ENCODE results near the gene ADAMTS9.

The ADAMTS9 gene

GRCh38 chr3:64578797-64579196 lies 109.0 kb downstream of the ADAMTS9 start:
- no peak for TF ChIP-seq TAF1 (IDR thresholded peaks at IDR 0.05; ENCODE audit: low read depth)

GRCh38 chr3:64578062-64578770 lies 109.6 kb downstream of the ADAMTS9 start:
- TF ChIP-seq FOXM1 (IDR thresholded peaks at IDR 0.05; ENCODE audit: borderline replicate concordance, low read depth) (no peak), NFIC (IDR thresholded peaks at IDR 0.05) (no peak), TCF12 (IDR thresholded peaks at IDR 0.05; ENCODE audit: low read depth) (no peak), TEAD4 (IDR thresholded peaks at IDR 0.05) (no peak), ZBTB7A (IDR thresholded peaks at IDR 0.05; ENCODE audit: low read depth) (no peak), CREB1 (IDR thresholded peaks at IDR 0.05; ENCODE audit: low read depth) (no peak), EGR1 (IDR thresholded peaks at IDR 0.05) (no peak)

GRCh38 chr3:64576211-64576775 lies 111.5 kb downstream of the ADAMTS9 start:
- no peak for TF ChIP-seq NFIC (IDR thresholded peaks at IDR 0.05)
- TF ChIP-seq, protein P1, sequence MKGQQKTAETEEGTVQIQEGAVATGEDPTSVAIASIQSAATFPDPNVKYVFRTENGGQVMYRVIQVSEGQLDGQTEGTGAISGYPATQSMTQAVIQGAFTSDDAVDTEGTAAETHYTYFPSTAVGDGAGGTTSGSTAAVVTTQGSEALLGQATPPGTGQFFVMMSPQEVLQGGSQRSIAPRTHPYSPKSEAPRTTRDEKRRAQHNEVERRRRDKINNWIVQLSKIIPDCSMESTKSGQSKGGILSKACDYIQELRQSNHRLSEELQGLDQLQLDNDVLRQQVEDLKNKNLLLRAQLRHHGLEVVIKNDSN (IDR thresholded peaks at IDR 0.05) = no peak
- TF ChIP-seq TEAD4 (IDR thresholded peaks at IDR 0.05) = no peak
- no peak for TF ChIP-seq FOXM1 (IDR thresholded peaks at IDR 0.05; ENCODE audit: borderline replicate concordance, low read depth)
- no peak for TF ChIP-seq ZBTB7A (IDR thresholded peaks at IDR 0.05; ENCODE audit: low read depth)
- TF ChIP-seq EGR1 (IDR thresholded peaks at IDR 0.05) = no peak
- TF ChIP-seq TAF1 (IDR thresholded peaks at IDR 0.05; ENCODE audit: low read depth) = no peak
- TF ChIP-seq, protein P2, sequence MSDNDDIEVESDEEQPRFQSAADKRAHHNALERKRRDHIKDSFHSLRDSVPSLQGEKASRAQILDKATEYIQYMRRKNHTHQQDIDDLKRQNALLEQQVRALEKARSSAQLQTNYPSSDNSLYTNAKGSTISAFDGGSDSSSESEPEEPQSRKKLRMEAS (IDR thresholded peaks at IDR 0.05) = no peak
- no peak for TF ChIP-seq CREB1 (IDR thresholded peaks at IDR 0.05; ENCODE audit: low read depth)
- no peak for TF ChIP-seq EP300 (IDR thresholded peaks at IDR 0.05; ENCODE audit: borderline replicate concordance)
- TF ChIP-seq YY1 (IDR thresholded peaks at IDR 0.05; ENCODE audit: low read depth) = no peak
- TF ChIP-seq RAD21 (IDR thresholded peaks at IDR 0.05; ENCODE audit: low read depth) = no peak

DNA sequence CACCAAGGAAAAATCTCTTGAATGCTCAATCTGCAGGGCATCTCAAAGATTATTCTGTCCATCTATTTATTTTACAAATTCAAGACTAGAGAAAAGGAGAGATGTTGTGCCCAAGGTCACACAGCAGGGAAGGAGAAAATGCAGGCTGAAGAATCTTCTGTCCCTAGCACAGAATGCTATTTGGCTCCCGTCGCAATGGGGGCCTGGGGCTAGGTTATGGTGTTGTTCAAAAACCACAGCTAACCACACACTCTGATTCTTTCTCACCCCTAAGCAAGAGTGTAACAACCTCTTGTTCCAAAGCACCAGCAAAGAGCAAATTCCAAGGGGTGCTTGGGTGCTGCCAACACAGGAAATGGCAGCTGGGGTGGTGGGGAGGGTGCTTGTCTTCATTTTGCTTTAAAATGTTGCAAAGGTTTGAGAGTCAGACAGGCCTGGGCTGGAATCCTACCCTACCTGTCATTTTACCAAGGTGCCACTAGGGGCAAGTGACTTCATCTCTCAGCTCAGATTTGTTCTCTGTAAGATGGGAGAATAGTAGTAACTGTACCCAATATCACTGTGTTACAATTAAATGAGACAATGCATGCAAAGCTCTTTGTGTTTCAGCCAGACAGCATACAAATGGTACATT lies 112.5 kb downstream of the ADAMTS9 start:
- TF ChIP-seq RAD21 (IDR thresholded peaks at IDR 0.05; ENCODE audit: low read depth) = peak; percentile 56
- TF ChIP-seq CEBPB (IDR thresholded peaks at IDR 0.05) = no peak
- no peak for TF ChIP-seq EGR1 (IDR thresholded peaks at IDR 0.05)

- TF ChIP-seq EP300 (IDR thresholded peaks at IDR 0.05; ENCODE audit: borderline replicate concordance) (no peak), EGR1 (IDR thresholded peaks at IDR 0.05) (no peak), YY1 (IDR thresholded peaks at IDR 0.05; ENCODE audit: low read depth) (no peak), TEAD4 (IDR thresholded peaks at IDR 0.05) (no peak), RAD21 (IDR thresholded peaks at IDR 0.05; ENCODE audit: low read depth) (no peak), REST (IDR thresholded peaks at IDR 0.05; ENCODE audit: low read depth) (no peak), CREB1 (IDR thresholded peaks at IDR 0.05; ENCODE audit: low read depth) (no peak)
These were observed 113.6 kb downstream of the ADAMTS9 start for GRCh38 chr3:64574194-64574593.

DNA sequence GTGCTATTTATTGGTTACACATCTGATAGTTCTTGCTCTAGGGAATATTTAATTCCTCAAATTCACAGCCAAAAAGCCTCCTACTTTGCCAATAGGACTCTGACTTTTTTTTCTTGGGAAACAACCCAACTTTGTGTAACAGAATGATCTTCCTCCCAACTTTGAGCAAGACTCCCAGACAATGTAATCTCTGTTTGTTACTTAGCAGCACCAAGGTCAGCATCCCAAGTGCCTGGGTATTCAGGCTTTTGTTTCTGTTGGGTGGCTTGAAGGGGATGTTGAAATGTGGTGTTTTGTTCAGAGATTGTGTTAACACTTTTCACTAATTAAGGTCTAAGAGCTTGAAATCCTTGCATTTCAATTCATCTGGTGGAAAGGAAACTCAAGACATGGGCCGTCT lies 115.8 kb downstream of the ADAMTS9 start:
- TF ChIP-seq REST (IDR thresholded peaks at IDR 0.05; ENCODE audit: low read depth) (0 out of 2 replicates have a peak, but pooled peaks have one; percentile 23), CREB1 (IDR thresholded peaks at IDR 0.05; ENCODE audit: low read depth) (no peak)

GRCh38 chr3:64568895-64569517 lies 118.8 kb downstream of the ADAMTS9 start:
- no peak for TF ChIP-seq TCF12 (IDR thresholded peaks at IDR 0.05; ENCODE audit: low read depth)
- TF ChIP-seq ZBTB7A (IDR thresholded peaks at IDR 0.05; ENCODE audit: low read depth) = no peak
- no peak for TF ChIP-seq NFIC (IDR thresholded peaks at IDR 0.05)
- no peak for TF ChIP-seq TEAD4 (IDR thresholded peaks at IDR 0.05)
- TF ChIP-seq EGR1 (IDR thresholded peaks at IDR 0.05) = no peak
- TF ChIP-seq, protein P1 (IDR thresholded peaks at IDR 0.05) = no peak
- no peak for TF ChIP-seq CEBPB (IDR thresholded peaks at IDR 0.05)
- TF ChIP-seq REST (IDR thresholded peaks at IDR 0.05; ENCODE audit: low read depth) = no peak
- TF ChIP-seq EP300 (IDR thresholded peaks at IDR 0.05; ENCODE audit: borderline replicate concordance) = no peak
- TF ChIP-seq RAD21 (IDR thresholded peaks at IDR 0.05; ENCODE audit: low read depth) = no peak
- no peak for TF ChIP-seq YY1 (IDR thresholded peaks at IDR 0.05; ENCODE audit: low read depth)
- TF ChIP-seq, protein P2 (IDR thresholded peaks at IDR 0.05) = no peak
- no peak for TF ChIP-seq TAF1 (IDR thresholded peaks at IDR 0.05; ENCODE audit: low read depth)
- no peak for TF ChIP-seq FOXM1 (IDR thresholded peaks at IDR 0.05; ENCODE audit: borderline replicate concordance, low read depth)
- no peak for TF ChIP-seq CREB1 (IDR thresholded peaks at IDR 0.05; ENCODE audit: low read depth)

Data from Ishikawa (cell line).